NCI-H2227 (cell line): Measurements from ENCODE around the gene RCC1.
"Not testable (repeated sequence)": the region's sequence is repeated elsewhere in the genome, so short reads cannot be mapped to it uniquely, and the experiment has no call there.

ENCODE experiments used
- DNase-seq: peaks from one replicate; lab custom pipeline; 2025; ENCODE audit not compliant: unreplicated experiment; lab: John Stamatoyannopoulos, UW

Gene RCC1

GRCh38 chr1:28510273-28510969 is 4.6 kb downstream of the RCC1 start:
- DNase-seq = no peak

DNA sequence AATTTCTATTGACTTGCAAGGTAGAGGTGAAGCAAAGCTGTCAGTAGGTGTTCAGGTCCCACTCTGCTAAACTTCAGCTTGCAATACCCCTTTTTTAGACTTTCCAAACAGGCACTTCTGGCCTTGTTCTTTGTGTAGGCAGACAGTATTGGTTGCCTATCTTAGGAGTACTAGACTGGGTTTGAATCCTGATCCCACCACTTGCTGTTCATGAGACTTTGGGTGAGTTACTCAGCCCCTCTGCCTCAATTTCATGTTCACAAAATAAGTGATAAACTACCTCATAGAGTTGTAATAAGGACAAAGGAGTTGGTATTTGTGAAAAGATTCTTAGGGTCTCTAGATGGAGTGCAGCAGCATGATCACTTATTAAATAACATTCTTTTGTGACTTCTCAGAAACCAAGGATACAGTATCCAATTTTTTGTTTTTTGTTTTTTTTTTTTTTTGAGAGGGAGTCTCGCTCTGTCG is 5.2 kb downstream of the RCC1 start:
- no peak for DNase-seq

- DNase-seq = no peak
Measured at GRCh38 chr1:28512058-28512611, 6.3 kb downstream of the RCC1 start.

DNA sequence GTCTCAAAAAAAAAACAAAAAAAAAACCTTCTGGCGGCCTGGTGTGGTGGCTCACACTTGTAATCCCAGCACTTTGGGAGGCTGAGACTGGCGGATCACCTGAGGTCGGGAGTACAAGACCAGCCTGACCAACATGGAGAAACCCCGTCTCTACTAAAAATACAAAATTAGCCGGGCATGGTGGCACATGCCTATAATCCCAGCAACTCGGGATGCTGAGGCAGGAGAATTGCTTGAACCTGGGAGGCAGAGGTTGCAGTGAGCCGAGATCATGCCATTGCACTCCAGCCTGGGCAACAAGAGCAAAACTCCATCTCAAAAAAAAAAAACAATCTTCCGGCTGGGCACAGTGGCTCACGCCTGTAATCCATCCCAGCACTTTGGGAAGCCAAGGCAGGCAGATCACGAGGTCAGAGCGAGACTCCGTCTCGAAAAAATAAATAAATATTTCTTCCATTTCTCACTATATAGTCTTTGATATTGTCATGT is 8.6 kb downstream of the RCC1 start:
- DNase-seq = not testable (repeated sequence)

GRCh38 chr1:28516518-28516956 is 10.7 kb downstream of the RCC1 start:
- no peak for DNase-seq

- DNase-seq = peak; percentile 61
Measured at GRCh38 chr1:28517649-28517999, 11.8 kb downstream of the RCC1 start.

DNA sequence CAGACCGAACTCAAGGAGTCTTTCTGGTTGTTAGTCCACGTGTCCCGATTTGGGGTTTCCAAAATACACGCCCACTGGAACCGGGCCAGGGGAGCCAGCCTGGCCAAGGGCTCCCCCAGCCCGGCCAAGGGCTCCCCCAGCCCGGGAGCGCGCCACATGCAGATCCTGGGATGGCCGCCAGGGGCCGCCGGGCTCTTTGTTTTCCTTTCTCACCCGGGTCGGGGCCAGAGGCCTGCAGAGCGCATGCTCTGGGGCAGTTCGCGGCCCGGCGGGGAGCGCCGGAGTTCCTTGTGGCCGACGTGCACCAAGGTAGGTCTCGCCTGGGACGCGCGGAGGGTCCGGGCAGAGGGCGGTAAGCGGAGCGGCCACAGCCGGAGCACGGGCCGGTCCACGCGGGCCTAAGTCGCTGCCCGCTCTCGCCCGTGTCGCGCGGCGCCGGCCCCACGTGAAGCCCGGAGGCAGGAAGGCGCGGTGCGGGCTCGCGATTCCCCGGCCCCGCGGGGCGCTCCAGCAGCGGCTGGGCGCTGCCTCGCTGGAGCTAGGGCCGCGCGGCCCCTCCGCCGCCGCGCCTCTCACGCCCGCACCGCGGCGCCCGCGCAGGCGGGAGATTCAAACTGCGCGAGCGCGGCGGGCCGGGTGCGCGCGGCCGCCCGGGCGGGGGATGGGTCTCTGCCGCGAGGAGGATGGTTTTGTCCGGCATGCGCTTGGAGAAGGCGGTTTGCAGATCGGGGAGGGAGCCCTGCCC is 12.3 kb downstream of the RCC1 start:
- peak; percentile 95 for DNase-seq

- DNase-seq = no peak
Measured at GRCh38 chr1:28518745-28519341, 13.0 kb downstream of the RCC1 start.

DNA sequence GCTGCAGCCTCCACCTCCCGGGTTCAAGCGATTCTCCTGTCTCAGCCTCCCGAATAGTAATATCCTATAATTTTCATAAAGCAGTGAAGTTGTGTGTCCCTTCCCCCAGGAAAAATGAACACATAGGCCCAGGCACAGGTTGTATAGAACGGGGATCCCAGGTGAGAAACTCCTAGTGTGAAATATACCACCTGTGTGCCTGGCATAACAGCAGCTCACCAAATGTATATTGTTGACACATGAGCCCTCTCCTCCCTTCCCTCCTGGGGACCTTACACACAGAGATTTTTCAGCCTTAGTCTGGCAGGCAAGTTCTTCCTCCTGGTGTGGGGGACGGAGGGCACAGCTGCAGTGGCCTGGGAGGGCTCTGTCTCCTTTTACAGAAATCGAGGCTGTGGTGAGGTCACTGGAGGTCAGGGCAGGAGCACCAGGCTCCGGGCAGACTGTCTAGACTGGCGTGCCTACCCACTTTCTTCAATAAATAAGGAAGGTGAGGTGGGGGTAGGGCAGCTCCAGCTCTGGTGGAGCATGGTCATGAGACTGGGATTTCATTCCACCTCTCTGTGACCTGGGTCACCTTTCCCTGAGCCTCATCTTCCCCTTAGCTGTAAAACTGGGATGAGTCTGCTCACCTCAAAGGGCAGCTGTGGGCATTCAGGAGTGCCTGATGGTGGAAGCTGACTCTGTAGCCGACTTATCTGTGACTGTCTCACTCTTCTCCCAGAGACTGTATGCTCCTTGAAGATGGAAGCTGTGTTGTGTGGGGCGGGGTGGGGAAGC is 14.3 kb downstream of the RCC1 start:
- no peak for DNase-seq

- not testable (repeated sequence) for DNase-seq
Measured at GRCh38 chr1:28520796-28521195, 15.0 kb downstream of the RCC1 start.

GRCh38 chr1:28521502-28522164 is 15.8 kb downstream of the RCC1 start:
- DNase-seq = no peak

- DNase-seq = not testable (repeated sequence)
Measured at GRCh38 chr1:28522537-28522936, 16.7 kb downstream of the RCC1 start.

DNA sequence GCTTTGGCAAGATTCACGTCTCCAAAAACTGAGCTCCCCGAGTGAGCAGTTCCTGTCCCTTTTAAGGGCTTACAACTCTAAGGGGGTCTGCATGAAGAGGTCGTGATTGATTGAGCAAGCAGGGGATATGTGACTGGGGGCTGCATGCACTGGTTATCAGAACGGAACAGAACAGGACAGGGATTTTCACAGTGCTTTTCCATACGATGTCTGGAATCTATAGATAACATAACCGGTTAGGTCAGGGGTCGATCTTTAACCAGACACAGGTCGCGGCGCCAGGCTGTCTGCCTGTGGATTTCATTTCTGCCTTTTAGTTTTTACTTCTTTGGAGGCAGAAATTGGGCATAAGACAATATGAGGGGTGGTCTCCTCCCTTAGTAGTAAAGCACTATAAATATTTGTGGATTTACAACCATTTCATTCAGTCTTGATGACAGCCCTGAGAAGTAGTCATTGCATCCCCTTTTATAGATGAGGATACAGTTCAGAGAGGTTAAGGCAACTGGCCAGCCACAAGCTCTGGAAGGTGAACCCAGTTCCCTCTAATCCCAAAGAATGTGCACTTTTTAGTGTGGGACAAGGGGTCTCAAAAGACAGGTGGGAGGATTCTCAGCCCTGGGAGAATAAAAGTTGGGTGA is 19.3 kb downstream of the RCC1 start:
- not testable (repeated sequence) for DNase-seq

DNA sequence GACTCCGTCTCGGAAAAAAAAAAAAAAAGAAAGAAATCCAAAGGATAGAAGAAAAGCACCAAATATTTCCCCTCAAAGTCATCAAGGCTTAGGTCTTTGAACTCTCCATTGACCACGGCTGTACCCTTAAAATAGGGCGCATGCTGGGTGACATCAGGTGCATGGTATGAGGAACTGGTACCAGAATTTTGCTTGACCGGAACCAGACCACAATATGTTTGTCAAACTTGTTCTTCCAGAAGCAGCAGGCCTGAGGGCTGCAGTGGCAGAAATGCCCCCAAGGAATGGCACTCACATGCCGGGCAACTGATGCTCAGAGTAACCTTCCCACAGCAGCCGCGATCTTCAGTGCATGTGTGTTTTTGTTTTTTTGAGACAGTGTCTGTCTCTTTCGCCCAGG is 21.0 kb downstream of the RCC1 start:
- no peak for DNase-seq

GRCh38 chr1:28530456-28530855 is 24.6 kb downstream of the RCC1 start:
- no peak for DNase-seq

DNA sequence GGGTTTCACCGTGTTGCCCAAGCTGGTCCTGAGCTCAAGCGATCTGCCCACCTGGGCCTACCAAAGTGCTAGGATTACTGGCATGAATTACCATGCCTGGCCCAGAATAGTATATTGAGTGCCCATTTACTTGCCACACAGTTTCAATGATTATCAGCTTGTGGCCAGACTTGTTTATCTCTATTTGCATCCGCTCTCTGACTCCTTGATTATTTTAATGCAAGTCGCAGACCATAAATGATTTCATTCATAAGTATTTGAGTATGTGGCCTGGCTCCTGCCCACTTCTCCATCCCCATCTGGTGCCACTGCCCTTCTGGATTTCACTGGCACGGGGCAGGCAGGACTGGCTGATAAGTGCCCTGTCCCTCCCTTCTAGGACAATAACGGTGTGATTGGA is 28.8 kb downstream of the RCC1 start:
- no peak for DNase-seq

DNA sequence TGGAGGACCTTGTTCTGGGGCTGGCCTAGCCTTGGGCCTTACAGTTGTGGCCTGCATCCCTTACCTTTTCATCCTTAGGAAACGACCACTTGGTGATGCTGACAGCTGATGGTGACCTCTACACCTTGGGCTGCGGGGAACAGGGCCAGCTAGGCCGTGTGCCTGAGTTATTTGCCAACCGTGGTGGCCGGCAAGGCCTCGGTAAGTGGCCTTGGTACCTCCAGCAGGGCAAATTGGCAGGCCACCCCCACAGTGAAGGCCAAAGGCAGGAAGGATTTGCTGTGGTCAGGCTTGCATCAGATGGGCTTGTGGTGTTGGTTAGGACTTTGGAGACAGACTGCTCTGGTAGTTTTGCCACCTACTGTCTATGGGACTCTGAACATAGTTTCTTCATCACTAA is 29.3 kb downstream of the RCC1 start:
- no peak for DNase-seq

- no peak for DNase-seq
Measured at GRCh38 chr1:28537457-28538199, 31.8 kb downstream of the RCC1 start.

GRCh38 chr1:28538286-28538685 is 32.4 kb downstream of the RCC1 start:
- DNase-seq = no peak
